Measurements from ENCODE around the gene SMARCAL1.
"Not testable (repeated sequence)": the region's sequence is repeated elsewhere in the genome, so short reads cannot be mapped to it uniquely, and the experiment has no call there.

The SMARCAL1 gene

GRCh38 chr2:216502381-216503158, 90.3 kb downstream of the SMARCAL1 start:
- DNase-seq: no peak

DNA sequence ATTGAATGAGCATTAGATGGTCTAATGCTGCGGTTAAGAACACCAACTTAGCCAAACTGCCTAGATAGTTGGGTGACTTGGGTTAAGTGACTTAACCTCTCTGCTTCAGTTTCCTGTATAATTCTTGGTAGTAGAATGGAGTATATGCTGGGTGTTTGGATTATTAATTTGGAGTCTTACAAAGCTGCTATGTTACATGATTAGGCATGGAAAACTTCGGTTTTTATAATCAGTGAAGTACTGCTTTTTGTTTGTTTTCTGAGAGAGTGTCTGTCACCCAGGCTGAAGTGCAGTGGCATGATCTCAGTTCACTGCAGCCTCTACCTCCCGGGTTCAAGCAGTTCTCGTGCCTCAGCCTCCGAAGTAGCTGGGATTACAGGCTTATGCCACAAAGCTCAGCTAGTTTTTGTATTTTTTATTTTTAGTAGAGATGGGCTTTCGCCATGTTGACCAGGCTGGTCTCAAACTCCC, 90.9 kb downstream of the SMARCAL1 start:
- DNase-seq: no peak

DNA sequence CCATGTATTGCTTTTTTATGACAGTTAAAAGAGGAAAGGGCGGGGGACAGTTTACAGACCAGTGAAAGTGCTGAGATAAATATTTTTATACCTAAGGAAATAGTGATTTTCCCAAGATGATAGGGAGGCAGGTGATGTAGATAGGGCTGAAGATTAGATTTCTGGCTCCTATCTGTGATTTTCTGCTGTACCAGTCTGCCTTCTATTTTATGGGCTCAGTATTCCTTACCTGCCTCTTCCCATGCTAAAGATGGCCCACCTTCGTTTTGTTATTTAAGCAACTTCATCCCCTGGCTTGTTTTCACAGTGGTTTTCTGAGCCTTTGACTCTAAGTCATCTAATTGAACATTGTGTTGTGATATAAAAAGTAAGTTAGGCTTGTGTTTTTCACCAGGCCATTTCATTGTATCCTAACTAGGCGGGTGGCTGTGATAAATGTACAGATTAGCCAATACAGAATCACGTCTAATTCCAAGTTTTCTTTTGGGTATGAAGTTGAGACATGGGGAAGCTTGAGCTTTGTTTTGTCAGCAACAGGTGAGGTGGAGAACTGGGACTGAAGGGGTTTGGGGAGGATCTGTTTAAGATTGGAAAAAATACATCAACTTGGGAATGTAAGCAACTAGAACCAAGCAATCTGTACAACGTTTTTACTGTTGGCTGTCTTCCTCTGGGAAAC, 91.6 kb downstream of the SMARCAL1 start:
- DNase-seq: no peak

DNA sequence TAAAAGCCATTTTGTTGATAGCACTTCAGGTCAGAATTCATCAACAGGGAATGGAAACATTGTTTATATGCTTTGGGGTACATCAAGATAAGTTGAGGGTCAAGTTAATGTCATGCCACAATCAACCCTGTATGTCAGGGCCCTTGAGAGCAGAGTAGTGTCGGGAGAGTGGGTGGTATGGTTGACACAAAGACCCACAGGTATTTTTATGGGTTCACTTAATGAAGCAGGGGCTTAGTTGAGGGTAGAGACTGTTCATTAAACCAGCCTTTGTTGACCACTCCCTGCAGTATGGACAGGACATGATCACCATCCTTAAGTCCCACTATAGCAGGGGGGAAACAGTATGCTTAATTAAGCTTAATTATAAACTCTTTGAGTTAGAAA, 92.1 kb downstream of the SMARCAL1 start:
- no peak for DNase-seq

- no peak for DNase-seq
These were observed 93.1 kb downstream of the SMARCAL1 start for GRCh38 chr2:216505133-216506106.

DNA sequence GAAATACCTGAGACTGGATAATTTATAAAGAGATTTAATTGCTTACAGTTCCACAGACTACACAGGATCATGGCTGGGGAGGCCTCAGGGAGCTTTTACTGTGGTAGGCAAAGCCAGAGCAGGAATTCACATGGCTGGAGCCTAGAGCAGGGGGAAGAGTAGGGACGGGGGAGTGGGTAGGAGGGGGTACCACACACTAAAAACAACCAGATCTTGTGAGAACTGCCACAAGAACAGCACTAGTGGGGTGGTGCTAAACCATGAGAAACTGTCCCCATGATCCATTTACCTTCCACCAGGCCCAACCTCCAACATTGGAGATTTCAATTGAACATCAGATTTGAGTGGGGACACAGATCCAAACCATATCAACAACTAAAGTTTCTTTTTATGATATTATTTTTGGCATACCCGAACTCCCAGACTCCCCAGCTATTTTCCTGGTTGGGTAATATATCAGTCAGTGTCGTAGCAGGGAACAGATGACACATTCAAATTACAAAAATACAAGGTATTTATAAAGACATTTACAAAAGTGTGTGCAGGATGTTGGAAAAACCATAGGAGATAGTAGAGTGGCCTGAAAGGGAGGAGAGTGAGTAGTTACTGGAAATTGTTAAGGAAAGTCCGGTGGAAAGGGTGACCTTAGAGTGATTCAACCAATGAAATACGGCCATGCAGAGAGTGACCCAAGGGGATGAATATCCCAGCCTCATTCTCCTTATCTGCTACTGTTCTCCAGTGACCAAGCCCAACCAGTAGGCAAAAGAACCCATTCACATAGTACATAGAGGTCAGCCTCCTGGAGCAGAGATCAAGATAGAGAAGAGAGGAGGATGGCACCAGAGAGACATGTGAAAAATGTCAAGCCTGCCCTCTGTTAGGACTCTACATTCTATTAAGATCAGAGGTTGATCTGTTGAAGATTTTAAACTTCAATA, 95.2 kb downstream of the SMARCAL1 start:
- DNase-seq: no peak

GRCh38 chr2:216508229-216508628, 95.9 kb downstream of the SMARCAL1 start:
- no peak for DNase-seq

DNA sequence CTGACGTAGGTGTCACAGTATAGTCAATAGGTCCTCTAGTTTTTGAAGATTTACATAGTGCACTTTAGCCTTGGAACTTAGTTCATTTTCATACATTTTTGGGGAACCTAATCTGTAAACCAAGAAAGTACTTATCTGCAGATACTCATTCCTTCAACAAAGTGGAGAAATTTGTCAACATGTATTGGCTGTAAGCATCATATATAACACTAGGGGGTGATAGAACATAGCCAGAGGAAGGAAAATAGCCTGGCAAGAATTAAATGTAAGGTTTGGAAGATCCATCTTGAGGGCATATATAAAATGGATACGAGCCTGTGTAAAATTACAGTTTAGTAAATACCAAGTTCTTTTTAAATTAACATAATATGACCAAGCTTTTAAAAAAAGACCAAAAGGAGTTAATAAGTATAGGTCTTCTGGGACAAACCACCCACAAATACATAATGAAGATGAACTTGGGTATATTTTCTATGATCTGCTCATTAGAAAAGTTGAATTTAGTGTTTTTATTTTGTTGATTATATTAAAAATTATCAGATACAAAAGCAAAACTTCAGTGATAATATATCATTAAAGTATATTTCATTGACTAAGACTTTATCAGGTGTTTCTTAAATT, 104.6 kb downstream of the SMARCAL1 start:
- DNase-seq: peak; percentile 11 to 51

- no peak for DNase-seq
These were observed 105.4 kb downstream of the SMARCAL1 start for GRCh38 chr2:216517447-216518225.

DNA sequence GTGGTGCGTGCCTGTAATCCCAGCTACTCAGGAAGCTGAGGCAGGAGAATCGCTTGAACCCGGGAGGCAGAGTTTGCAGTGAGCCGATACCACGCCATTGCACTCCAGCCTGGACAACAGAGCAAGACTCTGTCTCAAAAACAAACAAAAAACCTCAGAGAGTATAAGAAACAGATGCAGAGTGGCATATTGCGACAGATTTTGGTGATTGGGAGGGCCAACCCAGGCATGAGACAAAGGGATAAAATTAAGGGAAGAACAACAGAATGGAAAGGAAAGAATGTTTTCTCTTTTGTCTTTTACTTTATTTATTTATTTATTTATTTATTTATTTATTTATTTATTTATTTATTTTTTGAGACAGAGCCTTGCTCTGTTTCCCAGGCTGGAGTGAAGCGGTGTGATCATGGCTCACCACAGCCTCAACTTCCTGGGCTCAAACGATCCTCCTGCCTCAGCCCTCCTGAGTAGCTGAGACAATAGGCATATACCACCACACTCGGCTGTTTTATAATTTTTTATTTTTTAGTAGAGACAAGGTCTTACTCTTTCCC, 106.4 kb downstream of the SMARCAL1 start:
- DNase-seq: not testable (repeated sequence)

GRCh38 chr2:216519154-216519762, 107.0 kb downstream of the SMARCAL1 start:
- DNase-seq: peak; percentile 39 to 55

GRCh38 chr2:216520112-216520511, 107.8 kb downstream of the SMARCAL1 start:
- DNase-seq: no peak

DNA sequence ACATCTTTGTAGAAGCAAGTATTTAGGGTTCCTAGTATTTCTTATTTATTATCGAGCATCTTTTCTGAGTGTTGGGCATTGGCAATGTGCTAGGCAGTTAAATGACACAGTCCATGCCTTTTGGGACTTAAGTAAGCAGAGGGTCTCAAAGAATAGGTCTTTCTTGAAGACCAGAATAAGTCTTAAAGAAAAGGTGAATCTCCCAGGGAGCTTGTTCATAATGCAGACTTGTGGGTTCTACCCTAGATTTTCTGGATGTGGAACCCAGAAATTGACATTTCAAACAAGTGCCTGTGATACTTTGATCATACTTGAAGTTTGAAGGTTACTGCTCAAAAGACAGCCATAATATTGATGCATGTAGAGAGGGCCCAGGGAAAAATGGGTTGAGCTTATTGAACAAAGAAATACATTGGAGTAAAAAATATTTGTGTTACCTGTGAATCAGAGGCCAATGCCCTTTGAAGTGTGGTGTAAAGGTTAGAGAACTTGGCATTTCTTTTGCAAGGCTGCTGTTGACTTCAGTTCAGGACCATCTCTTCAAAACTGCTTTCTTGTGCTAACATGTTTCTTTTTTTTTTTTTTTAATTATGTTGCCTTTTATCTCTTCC, 110.7 kb downstream of the SMARCAL1 start:
- DNase-seq: no peak

GRCh38 chr2:216525972-216526371, 113.7 kb downstream of the SMARCAL1 start:
- no peak for DNase-seq

- DNase-seq: no peak
These were observed 114.7 kb downstream of the SMARCAL1 start for GRCh38 chr2:216526939-216527338.

DNA sequence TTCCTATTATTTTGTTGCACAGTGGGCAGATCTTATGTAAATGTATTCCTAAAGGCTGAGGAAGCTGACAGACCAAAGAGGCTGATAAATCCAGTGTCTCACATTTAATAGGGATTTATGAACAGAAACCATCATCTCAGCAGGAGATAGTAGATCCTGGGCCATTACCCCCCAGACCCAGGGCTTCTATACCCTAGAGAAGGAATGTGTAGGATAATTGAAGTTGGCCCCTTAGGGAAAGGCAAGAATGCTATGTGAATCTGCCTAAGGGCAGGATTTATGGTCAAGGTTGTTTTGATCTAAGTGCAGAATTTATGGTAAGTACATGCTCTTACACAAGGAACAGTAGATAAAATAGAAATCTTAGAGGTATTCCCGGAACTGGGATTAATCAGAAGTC, 115.3 kb downstream of the SMARCAL1 start:
- no peak for DNase-seq

GRCh38 chr2:216532562-216532961, 120.3 kb downstream of the SMARCAL1 start:
- no peak for DNase-seq

All from Kasumi-1 (cell line).